ENCODE data around the gene PIK3CB.

PIK3CB gene

DNA sequence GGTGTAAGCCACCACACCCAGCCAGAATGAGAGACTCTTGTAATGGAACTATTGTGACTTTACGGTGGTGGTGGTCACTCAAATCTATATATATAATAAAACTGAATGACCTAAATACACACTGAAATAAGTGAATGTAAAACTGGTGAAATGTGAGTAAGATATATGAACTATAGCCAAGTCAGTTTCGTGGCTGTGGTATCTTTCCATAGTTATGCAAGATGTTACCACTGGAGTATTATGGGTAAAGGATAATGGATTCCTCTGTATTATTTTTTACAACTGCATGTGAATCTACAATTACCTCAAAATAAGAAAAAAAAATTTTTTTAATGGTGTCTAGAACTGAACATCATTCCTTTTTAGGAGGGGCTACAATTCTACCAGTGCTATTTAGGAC lies 21.9 kb downstream of the PIK3CB start (continued):
- TF ChIP-seq, protein P1, sequence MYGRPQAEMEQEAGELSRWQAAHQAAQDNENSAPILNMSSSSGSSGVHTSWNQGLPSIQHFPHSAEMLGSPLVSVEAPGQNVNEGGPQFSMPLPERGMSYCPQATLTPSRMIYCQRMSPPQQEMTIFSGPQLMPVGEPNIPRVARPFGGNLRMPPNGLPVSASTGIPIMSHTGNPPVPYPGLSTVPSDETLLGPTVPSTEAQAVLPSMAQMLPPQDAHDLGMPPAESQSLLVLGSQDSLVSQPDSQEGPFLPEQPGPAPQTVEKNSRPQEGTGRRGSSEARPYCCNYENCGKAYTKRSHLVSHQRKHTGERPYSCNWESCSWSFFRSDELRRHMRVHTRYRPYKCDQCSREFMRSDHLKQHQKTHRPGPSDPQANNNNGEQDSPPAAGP (tag by site-specific recombination; IDR thresholded peaks at IDR 0.05) = no peak
- no peak for TF ChIP-seq ZNF596 (tag by site-specific recombination; IDR thresholded peaks at IDR 0.05)
- no peak for TF ChIP-seq ZNF791 (tag by site-specific recombination; IDR thresholded peaks at IDR 0.05)
- no peak for TF ChIP-seq ZNF416 (tag by site-specific recombination; IDR thresholded peaks at IDR 0.05)
- TF ChIP-seq, protein P2, sequence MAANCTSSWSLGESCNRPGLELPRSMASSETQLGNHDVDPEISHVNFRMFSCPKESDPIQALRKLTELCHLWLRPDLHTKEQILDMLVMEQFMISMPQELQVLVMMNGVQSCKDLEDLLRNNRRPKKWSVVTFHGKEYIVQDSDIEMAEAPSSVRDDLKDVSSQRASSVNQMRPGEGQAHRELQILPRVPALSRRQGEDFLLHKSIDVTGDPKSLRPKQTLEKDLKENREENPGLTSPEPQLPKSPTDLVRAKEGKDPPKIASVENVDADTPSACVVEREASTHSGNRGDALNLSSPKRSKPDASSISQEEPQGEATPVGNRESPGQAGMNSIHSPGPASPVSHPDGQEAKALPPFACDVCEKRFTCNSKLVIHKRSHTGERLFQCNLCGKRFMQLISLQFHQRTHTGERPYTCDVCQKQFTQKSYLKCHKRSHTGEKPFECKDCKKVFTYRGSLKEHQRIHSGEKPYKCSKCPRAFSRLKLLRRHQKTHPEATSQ (tag by site-specific recombination; IDR thresholded peaks at IDR 0.05) = no peak
- no peak for TF ChIP-seq ZNF362 (tag by site-specific recombination; IDR thresholded peaks at IDR 0.05)
- TF ChIP-seq ZNF785 (tag by site-specific recombination; IDR thresholded peaks at IDR 0.05) = no peak
- no peak for TF ChIP-seq ZNF112 (tag by site-specific recombination; IDR thresholded peaks at IDR 0.05)

DNA sequence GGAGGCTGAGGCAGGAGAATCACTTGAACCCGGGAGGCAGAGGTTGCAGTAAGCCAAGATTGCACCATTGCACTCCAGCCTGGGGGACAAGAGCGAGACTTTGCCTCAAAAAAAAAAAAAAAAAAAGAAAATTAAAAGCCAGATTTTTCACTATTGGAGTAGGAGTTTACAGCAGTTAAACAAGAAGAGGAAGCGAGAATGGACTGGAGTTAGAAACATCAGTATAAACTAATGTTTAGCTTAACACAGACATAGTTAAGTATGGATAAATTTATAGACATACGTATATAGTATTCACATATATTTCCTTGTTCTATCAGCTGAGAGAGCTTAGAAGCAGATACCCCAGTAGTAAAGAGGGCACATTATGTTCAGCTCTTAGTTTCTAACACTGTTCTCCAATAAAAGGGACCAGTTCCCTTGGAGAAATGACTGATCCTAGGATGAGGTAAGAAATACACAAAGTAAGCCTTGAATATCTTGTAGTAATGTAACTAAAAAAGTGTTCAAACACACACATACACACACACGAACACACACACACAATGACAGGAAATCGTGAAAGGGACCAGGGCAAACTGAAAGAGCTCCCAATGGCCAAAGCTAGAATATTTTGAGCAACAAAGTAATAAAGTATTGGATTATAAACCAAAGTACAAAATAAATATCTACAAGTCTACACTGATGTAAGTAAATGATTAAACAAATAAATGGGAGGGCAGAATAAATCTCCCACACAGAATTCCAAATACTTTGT lies 25.1 kb downstream of the PIK3CB start:
- CTCF ChIA-PET = interaction anchor here (0.9 kb wide), 1 partner anchor 106 kb away, joined by 3 read pairs; no protein-coding TSS in a partner anchor
- H3K9me3 ChIP-seq (ENCODE audit: control insufficient read depth, insufficient read depth, low read depth, low read length) = no peaks in the 10 kb centered on the region
- no peak overlapping the region for H3K27ac ChIP-seq (ENCODE audit: extremely low read depth, low read depth, low read length)
- H3K36me3 ChIP-seq (ENCODE audit: control insufficient read depth in 2 of 2, insufficient read depth in 1 of 2, low read length in 2 of 2) = no peaks in the 10 kb centered on the region; a peak in 1 of 3 replicates
- no peak for TF ChIP-seq MYNN (tag by site-specific recombination; IDR thresholded peaks at IDR 0.05; ENCODE audit: borderline replicate concordance)
- TF ChIP-seq ZNF19 (tag by site-specific recombination; IDR thresholded peaks at IDR 0.05; ENCODE audit: low read depth) = no peak
- no peak for TF ChIP-seq KLF10 (tag by site-specific recombination; IDR thresholded peaks at IDR 0.05)
- no peak for TF ChIP-seq ZSCAN4 (tag by site-specific recombination; IDR thresholded peaks at IDR 0.05)
- no peak for TF ChIP-seq ZNF660 (tag by site-specific recombination; IDR thresholded peaks at IDR 0.05)
- TF ChIP-seq ZNF76 (tag by site-specific recombination; IDR thresholded peaks at IDR 0.05; ENCODE audit: borderline replicate concordance, low read depth) = no peak
- H3K4me1 ChIP-seq (ENCODE audit: control insufficient read depth, insufficient read depth, low read length) = no peaks in the 10 kb centered on the region
- POLR2A ChIA-PET = interaction anchor here (0.7 kb wide), 1 partner anchor 24 kb away, joined by 4 read pairs; no protein-coding TSS in a partner anchor
- no peak overlapping the region for H3K4me3 ChIP-seq (ENCODE audit: low read depth, low read length)

- H3K27ac ChIP-seq (ENCODE audit: extremely low read depth, low read depth, low read length) = no peak overlapping the region
- H3K36me3 ChIP-seq (ENCODE audit: control insufficient read depth in 2 of 2, insufficient read depth in 1 of 2, low read length in 2 of 2) = no peaks in the 10 kb centered on the region; a peak in 1 of 3 replicates
- TF ChIP-seq ZNF555 (tag by site-specific recombination; conservative IDR thresholded peaks at IDR 0.05) = no peak
- no peak for TF ChIP-seq ZNF140 (tag by site-specific recombination; IDR thresholded peaks at IDR 0.05)
- H3K4me1 ChIP-seq (ENCODE audit: control insufficient read depth, insufficient read depth, low read length) = no peaks in the 10 kb centered on the region
- H3K4me3 ChIP-seq (ENCODE audit: low read depth, low read length) = no peak overlapping the region
- ChIA-PET POLR2A (no interaction called here), CTCF (interaction anchor here (0.6 to 1.1 kb wide), 2 partner anchors 47 to 109 kb away, joined by 3 read pairs; no protein-coding TSS in a partner anchor)
- H3K9me3 ChIP-seq (ENCODE audit: control insufficient read depth, insufficient read depth, low read depth, low read length) = no peaks in the 10 kb centered on the region
These were observed 28.2 kb downstream of the PIK3CB start for GRCh38 chr3:138806376-138807080.

Data from HEK293 (cell line).